ENCODE data around the gene TTC3.

DNA sequence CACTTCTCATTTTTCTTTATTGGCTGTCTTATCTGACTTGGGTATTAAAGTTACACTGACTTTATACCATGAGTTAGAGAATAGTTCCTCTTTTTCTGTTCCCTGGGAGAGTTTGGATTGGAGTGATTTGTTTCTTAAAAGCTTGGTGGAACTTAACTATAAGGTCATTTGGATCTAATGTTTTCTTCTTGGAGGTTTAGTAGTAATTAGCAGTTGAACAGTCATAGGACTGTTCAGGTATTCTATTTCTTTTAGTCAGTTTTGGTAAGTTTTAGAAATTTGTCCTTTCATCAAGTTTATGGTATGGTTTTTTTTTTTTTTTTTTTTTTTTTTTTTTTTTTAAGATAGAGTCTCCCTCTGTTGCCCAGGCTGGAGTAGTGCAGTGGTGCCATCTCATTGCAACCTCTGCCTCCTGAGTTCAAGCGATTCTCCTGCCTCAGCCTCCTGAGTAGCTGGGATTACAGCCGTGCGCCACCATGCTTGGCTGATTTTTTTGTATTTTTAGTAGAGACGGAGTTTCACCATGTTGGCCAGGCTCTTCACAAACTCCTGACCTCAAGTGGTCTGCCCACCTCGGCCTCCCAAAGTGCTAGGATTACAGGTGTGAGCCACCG lies 6.3 kb downstream of the TTC3 start:
- TF ChIP-seq, protein P1, sequence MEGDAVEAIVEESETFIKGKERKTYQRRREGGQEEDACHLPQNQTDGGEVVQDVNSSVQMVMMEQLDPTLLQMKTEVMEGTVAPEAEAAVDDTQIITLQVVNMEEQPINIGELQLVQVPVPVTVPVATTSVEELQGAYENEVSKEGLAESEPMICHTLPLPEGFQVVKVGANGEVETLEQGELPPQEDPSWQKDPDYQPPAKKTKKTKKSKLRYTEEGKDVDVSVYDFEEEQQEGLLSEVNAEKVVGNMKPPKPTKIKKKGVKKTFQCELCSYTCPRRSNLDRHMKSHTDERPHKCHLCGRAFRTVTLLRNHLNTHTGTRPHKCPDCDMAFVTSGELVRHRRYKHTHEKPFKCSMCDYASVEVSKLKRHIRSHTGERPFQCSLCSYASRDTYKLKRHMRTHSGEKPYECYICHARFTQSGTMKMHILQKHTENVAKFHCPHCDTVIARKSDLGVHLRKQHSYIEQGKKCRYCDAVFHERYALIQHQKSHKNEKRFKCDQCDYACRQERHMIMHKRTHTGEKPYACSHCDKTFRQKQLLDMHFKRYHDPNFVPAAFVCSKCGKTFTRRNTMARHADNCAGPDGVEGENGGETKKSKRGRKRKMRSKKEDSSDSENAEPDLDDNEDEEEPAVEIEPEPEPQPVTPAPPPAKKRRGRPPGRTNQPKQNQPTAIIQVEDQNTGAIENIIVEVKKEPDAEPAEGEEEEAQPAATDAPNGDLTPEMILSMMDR (IDR thresholded peaks at IDR 0.05): no peak
- TF ChIP-seq POLR2A (IDR thresholded peaks at IDR 0.05): no peak
